ENCODE results near the gene DDX54. TPM values are rescaled to one million over a fixed set of nuclear protein-coding genes. Genes with fewer than 3 reads are reported as not detected.
A peak's percentile ranks its signal among the peaks of the same experiment; 100 is the strongest.

The DDX54 gene
- total RNA-seq, 1 donor from 2014 or later = 40.5 TPM

DNA sequence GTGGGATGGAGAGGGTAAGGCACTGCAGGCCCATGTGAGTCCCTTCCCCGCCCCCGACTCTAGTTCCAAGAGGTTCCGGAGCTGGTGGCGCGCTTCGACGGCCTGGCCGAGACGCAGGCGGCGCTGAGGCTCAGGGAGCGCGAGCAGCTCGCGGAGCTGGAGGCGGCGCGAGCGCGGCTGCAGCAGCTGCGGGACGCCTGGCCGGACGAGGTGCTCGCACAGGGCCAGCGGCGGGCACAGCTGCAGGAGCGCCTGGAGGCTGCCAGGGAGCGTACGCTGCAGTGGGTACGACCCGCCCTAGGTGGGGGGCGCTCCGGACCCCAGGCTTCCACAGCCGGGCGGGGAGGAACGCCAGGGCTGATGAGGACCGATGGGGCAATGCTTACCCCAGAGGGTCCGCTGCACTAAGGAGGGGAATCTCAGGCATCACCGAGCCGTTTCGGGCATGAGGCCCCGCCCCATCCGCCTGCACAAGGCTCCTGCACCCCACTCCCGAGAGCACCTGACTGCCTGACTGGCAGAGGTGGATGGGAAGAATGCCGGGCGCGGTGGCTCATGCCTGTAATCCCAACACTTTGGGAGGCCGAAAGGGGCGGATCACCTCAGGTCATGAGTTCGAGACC is 30.8 kb downstream of the DDX54 start:
- peaks cover 6% of the 10 kb centered on the region for H3K36me3 ChIP-seq (ENCODE audit: control insufficient read depth, insufficient read depth, low read length)
- peaks cover 14% of the 10 kb centered on the region for H3K27me3 ChIP-seq (ENCODE audit: control insufficient read depth, insufficient read depth, low read length)
- DNase-seq (ENCODE audit: low read depth) (peak; percentile 17), FAIRE-seq (no peak)
- TF ChIP-seq, protein P1, sequence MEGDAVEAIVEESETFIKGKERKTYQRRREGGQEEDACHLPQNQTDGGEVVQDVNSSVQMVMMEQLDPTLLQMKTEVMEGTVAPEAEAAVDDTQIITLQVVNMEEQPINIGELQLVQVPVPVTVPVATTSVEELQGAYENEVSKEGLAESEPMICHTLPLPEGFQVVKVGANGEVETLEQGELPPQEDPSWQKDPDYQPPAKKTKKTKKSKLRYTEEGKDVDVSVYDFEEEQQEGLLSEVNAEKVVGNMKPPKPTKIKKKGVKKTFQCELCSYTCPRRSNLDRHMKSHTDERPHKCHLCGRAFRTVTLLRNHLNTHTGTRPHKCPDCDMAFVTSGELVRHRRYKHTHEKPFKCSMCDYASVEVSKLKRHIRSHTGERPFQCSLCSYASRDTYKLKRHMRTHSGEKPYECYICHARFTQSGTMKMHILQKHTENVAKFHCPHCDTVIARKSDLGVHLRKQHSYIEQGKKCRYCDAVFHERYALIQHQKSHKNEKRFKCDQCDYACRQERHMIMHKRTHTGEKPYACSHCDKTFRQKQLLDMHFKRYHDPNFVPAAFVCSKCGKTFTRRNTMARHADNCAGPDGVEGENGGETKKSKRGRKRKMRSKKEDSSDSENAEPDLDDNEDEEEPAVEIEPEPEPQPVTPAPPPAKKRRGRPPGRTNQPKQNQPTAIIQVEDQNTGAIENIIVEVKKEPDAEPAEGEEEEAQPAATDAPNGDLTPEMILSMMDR (IDR thresholded peaks at IDR 0.05; ENCODE audit: insufficient read depth, low read length, severe bottlenecking) = no peak
- peak overlapping the region; percentile 24 for H3K4me3 ChIP-seq (ENCODE audit: low read depth, low read length)

DNA sequence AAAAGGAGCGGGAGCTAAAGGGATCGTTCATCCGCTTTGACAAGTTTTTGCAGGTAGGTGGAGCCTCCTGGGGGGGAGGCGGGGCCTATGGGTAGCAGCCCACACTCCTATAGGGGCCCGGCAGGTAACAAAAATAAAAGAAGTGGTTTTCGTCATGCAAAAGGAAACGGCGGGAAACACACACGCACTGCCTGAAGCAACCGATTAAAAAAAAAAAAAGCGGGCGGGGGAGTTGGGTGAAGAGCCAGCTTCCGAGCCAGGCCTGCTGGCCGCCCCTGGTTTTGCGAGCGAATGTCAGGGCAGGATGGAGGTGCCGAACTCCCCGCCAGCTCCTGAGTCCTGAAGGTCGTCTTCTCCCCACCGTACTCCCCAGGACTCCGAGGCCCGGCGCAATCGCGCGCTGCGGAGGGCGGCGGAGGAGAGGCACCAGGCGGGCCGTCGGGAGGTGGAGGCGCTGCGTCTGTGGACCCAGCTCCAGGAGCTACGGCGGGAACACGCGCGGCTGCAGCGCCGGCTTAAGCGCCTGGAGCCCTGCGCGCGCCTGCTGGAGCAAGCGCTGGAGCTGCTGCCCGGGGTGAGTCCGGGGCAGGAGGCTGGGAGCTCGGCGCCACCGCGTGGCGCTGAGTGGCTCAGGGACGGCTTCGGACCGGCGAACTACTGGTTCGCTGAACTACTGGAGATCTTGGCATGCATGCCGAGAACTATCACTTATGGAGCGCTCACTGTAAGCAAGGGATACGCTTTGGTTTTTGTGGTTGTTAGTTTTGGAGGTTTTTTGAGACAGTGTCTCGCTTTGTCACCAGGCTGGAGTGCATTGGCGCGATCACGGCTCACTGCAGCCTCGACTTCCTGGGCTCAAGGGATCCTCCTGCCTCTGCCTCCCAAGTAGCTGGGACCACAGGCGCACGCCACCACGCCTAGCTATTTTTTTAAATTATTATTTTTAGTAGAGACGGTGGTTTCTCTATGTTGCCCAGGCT is 32.2 kb downstream of the DDX54 start:
- Histone ChIP-seq H3K27me3 (ENCODE audit: control insufficient read depth, insufficient read depth, low read length) (peaks cover 14% of the 10 kb centered on the region), H3K4me3 (ENCODE audit: low read depth, low read length) (peak overlapping the region; percentile 36), H3K36me3 (ENCODE audit: control insufficient read depth, insufficient read depth, low read length) (no peaks in the 10 kb centered on the region)
- no peak for FAIRE-seq
- TF ChIP-seq, protein P1 (IDR thresholded peaks at IDR 0.05; ENCODE audit: insufficient read depth, low read length, severe bottlenecking) = peak; percentile 80
- DNase-seq (ENCODE audit: low read depth) = peak; percentile 60

DNA sequence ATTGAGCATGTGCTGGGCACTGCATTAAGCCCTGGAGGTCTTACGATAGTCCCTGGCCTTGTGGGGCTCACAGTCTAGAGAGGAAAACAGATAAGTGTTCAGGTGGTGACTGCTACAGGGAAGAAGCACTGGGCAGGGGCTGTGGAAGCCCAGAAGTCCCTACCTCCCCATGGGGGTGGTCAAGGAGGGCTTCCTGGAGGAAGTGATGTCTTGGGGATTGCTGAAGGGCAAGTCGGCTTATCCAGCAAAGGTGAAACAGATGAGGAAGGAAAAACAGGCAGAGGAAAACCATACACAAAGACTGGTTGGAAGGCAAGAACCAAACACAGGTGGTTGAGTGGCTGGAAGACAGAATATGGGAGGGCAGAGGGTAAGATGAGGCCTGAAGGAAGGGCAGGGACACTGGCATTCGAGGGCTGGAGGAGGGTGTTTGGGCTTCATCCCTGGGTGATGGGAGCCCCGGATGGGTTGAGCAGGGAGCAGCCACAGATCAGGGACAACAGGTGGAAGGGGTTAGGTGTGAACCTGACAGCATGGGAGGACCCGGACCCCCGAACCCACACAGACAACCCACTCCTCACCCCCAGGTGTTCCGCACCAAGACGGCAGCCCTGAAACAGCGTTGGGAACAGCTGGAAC is 33.0 kb downstream of the DDX54 start:
- DNase-seq (ENCODE audit: low read depth) (no peak), FAIRE-seq (no peak)
- Histone ChIP-seq H3K4me3 (ENCODE audit: low read depth, low read length) (no peak overlapping the region), H3K36me3 (ENCODE audit: control insufficient read depth, insufficient read depth, low read length) (no peaks in the 10 kb centered on the region), H3K27me3 (ENCODE audit: control insufficient read depth, insufficient read depth, low read length) (peaks cover 14% of the 10 kb centered on the region)
- TF ChIP-seq, protein P1 (IDR thresholded peaks at IDR 0.05; ENCODE audit: insufficient read depth, low read length, severe bottlenecking) = no peak

DNA sequence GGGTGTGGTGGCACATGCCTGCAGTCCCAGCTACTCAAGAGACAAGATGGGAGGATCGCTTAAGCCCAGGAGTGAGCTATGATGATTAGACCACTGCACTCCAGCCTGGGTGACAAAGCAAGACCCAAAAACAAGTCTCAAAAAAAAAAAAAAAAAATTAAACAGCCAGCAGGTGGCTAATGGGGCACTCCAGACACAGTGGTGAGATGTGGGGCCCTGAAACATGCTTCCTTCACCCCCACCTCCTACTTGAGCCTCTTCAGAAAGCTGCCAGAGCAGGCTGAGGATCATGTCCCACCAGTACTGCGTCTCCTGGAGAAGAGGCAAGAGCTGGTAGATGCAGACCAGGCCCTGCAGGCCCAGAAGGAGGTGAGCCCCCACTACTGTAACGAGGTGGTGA is 33.6 kb downstream of the DDX54 start:
- no peak for DNase-seq (ENCODE audit: low read depth)
- peaks cover 14% of the 10 kb centered on the region for H3K27me3 ChIP-seq (ENCODE audit: control insufficient read depth, insufficient read depth, low read length)

DNA sequence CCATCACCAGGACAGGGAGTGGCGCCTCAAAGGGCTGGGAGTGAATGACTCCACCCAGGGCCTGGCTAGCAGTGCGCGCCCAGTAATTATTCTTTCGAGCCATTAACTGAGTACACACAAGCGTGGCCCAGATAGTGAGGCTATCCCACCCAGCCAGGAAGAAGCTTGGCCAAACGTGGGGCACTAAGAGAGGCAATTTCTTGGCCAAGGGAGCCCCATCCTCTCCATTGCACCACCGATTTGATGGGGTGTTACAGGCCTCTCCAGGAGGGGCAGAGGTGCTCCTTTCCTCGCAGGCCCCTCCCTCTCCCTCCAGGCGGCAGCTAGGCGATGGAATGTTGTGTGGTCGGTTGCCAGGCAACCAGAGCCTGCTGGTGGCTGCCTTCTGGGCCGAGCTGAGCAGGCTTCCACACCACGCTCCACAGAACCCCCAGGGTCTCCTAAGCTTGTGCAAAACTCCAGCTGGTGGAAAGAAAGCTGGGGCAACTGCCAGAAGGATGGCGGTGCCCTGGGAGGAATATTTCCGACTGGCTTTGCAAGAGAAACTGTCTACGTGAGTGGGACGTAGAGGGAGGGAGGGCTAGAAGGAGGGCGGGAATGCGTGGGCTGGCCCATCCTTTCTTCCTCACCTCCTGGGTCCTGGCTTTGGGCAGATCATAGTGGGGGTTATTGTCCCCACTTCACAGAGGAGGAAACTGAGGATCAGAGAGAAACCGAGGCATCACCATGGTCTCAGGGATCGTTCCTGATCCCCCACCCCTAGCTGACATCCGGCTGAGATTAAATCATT is 35.7 kb downstream of the DDX54 start, which contains the start of gene CFAP73:
Gene CFAP73, plus strand, starts transcription at position 364 of the 790 bp plus-strand sequence. Its CDS starts 134 bp downstream, at position 498.
- peak; percentile 63 for DNase-seq (ENCODE audit: low read depth)

More for the DNA sequence above, 33.6 kb downstream of the DDX54 start:
- TF ChIP-seq, protein P1 (IDR thresholded peaks at IDR 0.05; ENCODE audit: insufficient read depth, low read length, severe bottlenecking) = no peak
- Histone ChIP-seq H3K4me3 (ENCODE audit: low read depth, low read length) (no peak overlapping the region), H3K36me3 (ENCODE audit: control insufficient read depth, insufficient read depth, low read length) (no peaks in the 10 kb centered on the region)
- no peak for FAIRE-seq

More for the DNA sequence above, 35.7 kb downstream of the DDX54 start, which contains the start of gene CFAP73:
- H3K36me3 ChIP-seq (ENCODE audit: control insufficient read depth, insufficient read depth, low read length) = no peaks in the 10 kb centered on the region
- no peak for FAIRE-seq
- H3K4me3 ChIP-seq (ENCODE audit: low read depth, low read length) = no peak within 1 kb of the TSS
- TF ChIP-seq, protein P1 (IDR thresholded peaks at IDR 0.05; ENCODE audit: insufficient read depth, low read length, severe bottlenecking) = no peak
- H3K27me3 ChIP-seq (ENCODE audit: control insufficient read depth, insufficient read depth, low read length) = peaks cover 14% of the 10 kb centered on the region

All from bronchial epithelial cell (primary cell).